Measurements from ENCODE around the gene SIM2.
A peak's percentile ranks its signal among the peaks of the same experiment; 100 is the strongest.
"Not testable (repeated sequence)": the region's sequence is repeated elsewhere in the genome, so short reads cannot be mapped to it uniquely, and the experiment has no call there.

Gene SIM2

GRCh38 chr21:36698981-36699545 lies at the start of gene SIM2:
Gene SIM2 (plus strand): TSS chr21:36699115. CDS start chr21:36699747, 632 bp downstream.
- DNase-seq (ENCODE audit: low read depth, low spot score), result peak; percentile 58

GRCh38 chr21:36654324-36654723 lies 44.6 kb upstream of the SIM2 start:
- DNase-seq (ENCODE audit: low read depth, low spot score), result no peak

- no peak for DNase-seq (ENCODE audit: low read depth, low spot score)
Observed at GRCh38 chr21:36654796-36655325, 44.1 kb upstream of the SIM2 start.

GRCh38 chr21:36656138-36656537 lies 42.8 kb upstream of the SIM2 start:
- no peak for DNase-seq (ENCODE audit: low read depth, low spot score)

- not testable (repeated sequence) for DNase-seq (ENCODE audit: low read depth, low spot score)
Observed at GRCh38 chr21:36657290-36657689, 41.6 kb upstream of the SIM2 start.

- no peak for DNase-seq (ENCODE audit: low read depth, low spot score)
Observed at GRCh38 chr21:36657999-36658398, 40.9 kb upstream of the SIM2 start.

GRCh38 chr21:36658926-36659325 lies 40.0 kb upstream of the SIM2 start:
- no peak for DNase-seq (ENCODE audit: low read depth, low spot score)

GRCh38 chr21:36661511-36662309 lies 37.2 kb upstream of the SIM2 start:
- DNase-seq (ENCODE audit: low read depth, low spot score), result peak; percentile 53

GRCh38 chr21:36663033-36663855 lies 35.7 kb upstream of the SIM2 start:
- no peak for DNase-seq (ENCODE audit: low read depth, low spot score)

- DNase-seq (ENCODE audit: low read depth, low spot score), result no peak
Observed at GRCh38 chr21:36664662-36664990, 34.3 kb upstream of the SIM2 start.

- DNase-seq (ENCODE audit: low read depth, low spot score), result no peak
Observed at GRCh38 chr21:36665806-36666205, 33.1 kb upstream of the SIM2 start.

- DNase-seq (ENCODE audit: low read depth, low spot score), result no peak
Observed at GRCh38 chr21:36668713-36669112, 30.2 kb upstream of the SIM2 start.

- no peak for DNase-seq (ENCODE audit: low read depth, low spot score)
Observed at GRCh38 chr21:36671836-36672235, 27.1 kb upstream of the SIM2 start.

- DNase-seq (ENCODE audit: low read depth, low spot score), result not testable (repeated sequence)
Observed at GRCh38 chr21:36672296-36672695, 26.6 kb upstream of the SIM2 start.

- DNase-seq (ENCODE audit: low read depth, low spot score), result no peak
Observed at GRCh38 chr21:36672737-36673136, 26.2 kb upstream of the SIM2 start.

- no peak for DNase-seq (ENCODE audit: low read depth, low spot score)
Observed at GRCh38 chr21:36676039-36676950, 22.6 kb upstream of the SIM2 start.

GRCh38 chr21:36677443-36677842 lies 21.5 kb upstream of the SIM2 start:
- DNase-seq (ENCODE audit: low read depth, low spot score), result no peak

- no peak for DNase-seq (ENCODE audit: low read depth, low spot score)
Observed at GRCh38 chr21:36678538-36678937, 20.4 kb upstream of the SIM2 start.

- DNase-seq (ENCODE audit: low read depth, low spot score), result no peak
Observed at GRCh38 chr21:36681117-36681631, 17.7 kb upstream of the SIM2 start.

- no peak for DNase-seq (ENCODE audit: low read depth, low spot score)
Observed at GRCh38 chr21:36684957-36685714, 13.8 kb upstream of the SIM2 start.

All from astrocyte of the hippocampus (primary cell).